ENCODE results near the gene CXCL17. TPM values are rescaled to one million over a fixed set of nuclear protein-coding genes. Genes with fewer than 3 reads are reported as not detected.

The CXCL17 gene
- total RNA-seq, 2 donors from 2014 or later: not detected

DNA sequence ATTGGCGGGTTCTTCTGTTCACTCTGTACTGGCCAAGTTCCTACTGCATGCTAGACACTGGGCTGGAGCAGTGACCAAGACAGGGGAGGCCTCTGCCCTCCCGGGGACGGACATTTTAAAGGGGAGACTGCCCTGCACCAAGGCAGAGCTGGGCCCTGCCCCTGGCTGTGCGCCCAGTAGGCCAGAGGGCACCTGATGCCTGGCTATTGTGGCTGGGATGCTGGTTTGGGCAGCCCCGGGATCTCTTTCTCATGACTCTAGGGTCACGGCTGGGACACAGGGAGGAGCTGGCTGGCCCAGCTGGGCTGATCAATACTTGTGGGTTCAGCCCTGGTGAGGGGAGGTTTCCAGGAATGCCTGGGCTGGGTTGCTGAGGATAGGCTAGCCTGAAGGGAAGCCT lies 33.3 kb downstream of the CXCL17 start:
- no peaks in the 10 kb centered on the region for H3K27me3 ChIP-seq
- H3K9me3 ChIP-seq: no peaks in the 10 kb centered on the region
- intact Hi-C loops (cut with DNase I): no loop called here
- H3K4me3 ChIP-seq: no peak overlapping the region
- H3K36me3 ChIP-seq: no peaks in the 10 kb centered on the region
- no peak overlapping the region for H3K9ac ChIP-seq (ENCODE audit: low read depth in 2 of 2, low read length in 2 of 2)
- TF ChIP-seq, protein P1, sequence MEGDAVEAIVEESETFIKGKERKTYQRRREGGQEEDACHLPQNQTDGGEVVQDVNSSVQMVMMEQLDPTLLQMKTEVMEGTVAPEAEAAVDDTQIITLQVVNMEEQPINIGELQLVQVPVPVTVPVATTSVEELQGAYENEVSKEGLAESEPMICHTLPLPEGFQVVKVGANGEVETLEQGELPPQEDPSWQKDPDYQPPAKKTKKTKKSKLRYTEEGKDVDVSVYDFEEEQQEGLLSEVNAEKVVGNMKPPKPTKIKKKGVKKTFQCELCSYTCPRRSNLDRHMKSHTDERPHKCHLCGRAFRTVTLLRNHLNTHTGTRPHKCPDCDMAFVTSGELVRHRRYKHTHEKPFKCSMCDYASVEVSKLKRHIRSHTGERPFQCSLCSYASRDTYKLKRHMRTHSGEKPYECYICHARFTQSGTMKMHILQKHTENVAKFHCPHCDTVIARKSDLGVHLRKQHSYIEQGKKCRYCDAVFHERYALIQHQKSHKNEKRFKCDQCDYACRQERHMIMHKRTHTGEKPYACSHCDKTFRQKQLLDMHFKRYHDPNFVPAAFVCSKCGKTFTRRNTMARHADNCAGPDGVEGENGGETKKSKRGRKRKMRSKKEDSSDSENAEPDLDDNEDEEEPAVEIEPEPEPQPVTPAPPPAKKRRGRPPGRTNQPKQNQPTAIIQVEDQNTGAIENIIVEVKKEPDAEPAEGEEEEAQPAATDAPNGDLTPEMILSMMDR (IDR thresholded peaks at IDR 0.05): no peak
- no peak for DNase-seq
- H3K4me1 ChIP-seq: no peaks in the 10 kb centered on the region
- no peak overlapping the region for H3K27ac ChIP-seq

DNA sequence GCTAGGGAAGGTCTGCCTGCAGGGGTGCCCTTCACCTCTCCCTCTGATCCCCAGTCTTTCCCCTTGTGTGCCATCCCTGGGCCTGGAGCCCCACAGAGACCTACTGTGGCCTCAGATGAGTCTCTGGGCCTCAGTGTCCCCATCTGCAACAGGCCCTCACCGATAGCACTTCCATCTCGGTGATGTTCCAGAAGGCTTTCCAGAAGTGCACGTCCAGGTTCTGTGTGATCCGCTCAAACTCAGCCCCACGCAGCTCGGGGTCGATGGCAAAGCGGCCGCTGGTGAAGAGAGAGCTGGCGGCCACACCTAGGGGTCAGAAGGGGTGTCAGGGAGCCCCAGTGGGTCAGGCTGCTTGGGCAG lies 35.0 kb downstream of the CXCL17 start:
- H3K4me1 ChIP-seq: no peaks in the 10 kb centered on the region
- H3K27me3 ChIP-seq: no peaks in the 10 kb centered on the region
- intact Hi-C loops (cut with DNase I): no loop called here
- TF ChIP-seq, protein P1 (IDR thresholded peaks at IDR 0.05): no peak
- no peak overlapping the region for H3K27ac ChIP-seq
- H3K4me3 ChIP-seq: no peak overlapping the region
- H3K36me3 ChIP-seq: no peaks in the 10 kb centered on the region
- H3K9me3 ChIP-seq: no peaks in the 10 kb centered on the region
- no peak for DNase-seq
- no peak overlapping the region for H3K9ac ChIP-seq (ENCODE audit: low read depth in 2 of 2, low read length in 2 of 2)

DNA sequence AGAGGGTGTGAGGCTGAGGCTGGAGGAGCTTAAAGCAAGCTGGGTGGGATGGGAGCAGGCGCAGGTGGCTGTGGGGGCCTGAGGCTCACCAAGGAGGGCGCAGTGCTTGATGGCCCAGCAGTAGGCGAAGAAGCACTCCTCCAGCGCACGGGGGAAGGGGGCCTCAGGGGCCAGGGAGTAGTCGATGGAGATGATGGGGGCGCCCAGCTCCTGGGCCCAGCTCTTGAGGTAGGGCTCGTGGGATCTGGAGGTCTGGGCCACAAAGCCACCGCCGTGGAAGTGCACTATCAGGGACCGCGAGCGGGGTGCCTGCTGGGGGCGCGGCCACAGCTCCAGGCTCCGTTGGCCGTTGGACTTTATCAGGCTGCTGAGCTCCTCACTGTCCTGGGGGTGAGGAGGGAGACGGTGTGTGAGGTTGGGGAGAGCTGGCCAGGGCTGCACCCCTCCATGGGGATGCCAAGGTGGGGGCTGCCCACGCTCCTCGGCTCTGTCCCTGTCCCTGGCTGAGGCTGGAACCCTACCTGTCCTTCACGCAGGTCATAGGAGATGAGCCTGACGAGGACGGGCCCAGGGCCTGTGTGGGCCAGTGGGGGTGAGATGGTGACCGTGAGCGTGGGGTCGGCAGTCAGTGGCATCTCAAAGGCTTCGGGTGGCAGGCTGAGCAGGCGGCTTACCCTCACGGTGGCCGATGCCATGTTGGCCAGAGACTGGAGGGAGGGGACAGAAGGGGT lies 35.5 kb downstream of the CXCL17 start:
- DNase-seq: no peak
- Histone ChIP-seq H3K9me3 (no peaks in the 10 kb centered on the region), H3K9ac (ENCODE audit: low read depth in 2 of 2, low read length in 2 of 2) (no peak overlapping the region), H3K27ac (no peak overlapping the region), H3K27me3 (no peaks in the 10 kb centered on the region), H3K4me3 (no peak overlapping the region), H3K4me1 (no peaks in the 10 kb centered on the region), H3K36me3 (no peaks in the 10 kb centered on the region)
- TF ChIP-seq, protein P1 (IDR thresholded peaks at IDR 0.05): no peak
- intact Hi-C loops (cut with DNase I): no loop called here

DNA sequence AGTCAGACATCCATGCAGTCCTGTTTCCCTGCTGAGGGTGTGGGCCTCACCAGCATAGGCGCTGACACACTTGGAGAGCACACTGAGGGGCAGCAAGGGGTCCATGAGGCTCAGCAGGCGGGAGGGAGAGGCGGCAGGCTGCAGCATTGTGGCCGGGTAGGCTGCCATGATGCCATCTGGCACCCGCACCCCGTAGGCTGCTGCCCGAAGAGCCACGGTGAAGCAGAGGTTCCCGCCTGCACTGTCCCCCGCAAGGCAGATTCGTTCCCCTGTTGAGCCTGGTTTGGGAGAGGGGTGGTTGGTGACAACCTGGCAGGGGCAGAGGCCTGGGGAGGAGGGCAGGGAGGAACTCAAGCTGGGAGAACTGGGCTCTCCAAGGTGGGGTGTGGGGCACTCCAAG lies 36.6 kb downstream of the CXCL17 start:
- H3K36me3 ChIP-seq: no peaks in the 10 kb centered on the region
- intact Hi-C loops (cut with DNase I): no loop called here
- no peaks in the 10 kb centered on the region for H3K9me3 ChIP-seq
- H3K4me3 ChIP-seq: no peak overlapping the region
- H3K9ac ChIP-seq (ENCODE audit: low read depth in 2 of 2, low read length in 2 of 2): no peak overlapping the region
- DNase-seq: no peak
- no peaks in the 10 kb centered on the region for H3K4me1 ChIP-seq
- TF ChIP-seq, protein P1 (IDR thresholded peaks at IDR 0.05): no peak
- H3K27me3 ChIP-seq: no peaks in the 10 kb centered on the region
- H3K27ac ChIP-seq: no peak overlapping the region

DNA sequence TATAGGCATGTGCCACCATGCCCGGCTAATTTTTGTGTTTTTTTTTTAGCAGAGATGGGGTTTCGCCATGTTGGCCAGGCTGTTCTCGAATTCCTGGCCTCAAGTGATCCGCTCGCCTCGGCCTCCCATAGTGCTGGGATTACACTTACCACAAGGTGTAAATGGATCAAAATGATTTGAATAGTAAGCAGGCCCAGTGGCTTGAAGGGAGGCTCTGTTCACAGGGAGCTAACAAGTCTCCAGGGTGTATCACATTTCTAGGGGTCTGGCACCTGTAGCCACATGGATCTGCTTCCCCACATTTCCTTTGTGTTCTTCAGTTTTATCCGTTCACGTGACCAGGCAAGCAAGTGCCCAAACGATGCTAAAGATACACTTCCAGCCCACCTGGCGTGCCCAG lies 39.2 kb downstream of the CXCL17 start:
- no peak for DNase-seq
- intact Hi-C loops (cut with DNase I): no loop called here
- TF ChIP-seq, protein P1 (IDR thresholded peaks at IDR 0.05): no peak

More for the DNA sequence above, 39.2 kb downstream of the CXCL17 start:
- no peak overlapping the region for H3K27ac ChIP-seq
- H3K4me1 ChIP-seq: no peaks in the 10 kb centered on the region
- H3K9ac ChIP-seq (ENCODE audit: low read depth in 2 of 2, low read length in 2 of 2): no peak overlapping the region
- H3K4me3 ChIP-seq: no peak overlapping the region
- H3K9me3 ChIP-seq: no peaks in the 10 kb centered on the region
- no peaks in the 10 kb centered on the region for H3K36me3 ChIP-seq
- H3K27me3 ChIP-seq: no peaks in the 10 kb centered on the region
